Glomerular visceral epithelial cell (primary cell): ENCODE data around the gene TCAP.

Source experiments
- DNase-seq: peaks from one replicate; pipeline ENCODE4 v3.0.0-alpha.2; 2016; ENCODE audit errors: extremely low spot score

TCAP gene

DNA sequence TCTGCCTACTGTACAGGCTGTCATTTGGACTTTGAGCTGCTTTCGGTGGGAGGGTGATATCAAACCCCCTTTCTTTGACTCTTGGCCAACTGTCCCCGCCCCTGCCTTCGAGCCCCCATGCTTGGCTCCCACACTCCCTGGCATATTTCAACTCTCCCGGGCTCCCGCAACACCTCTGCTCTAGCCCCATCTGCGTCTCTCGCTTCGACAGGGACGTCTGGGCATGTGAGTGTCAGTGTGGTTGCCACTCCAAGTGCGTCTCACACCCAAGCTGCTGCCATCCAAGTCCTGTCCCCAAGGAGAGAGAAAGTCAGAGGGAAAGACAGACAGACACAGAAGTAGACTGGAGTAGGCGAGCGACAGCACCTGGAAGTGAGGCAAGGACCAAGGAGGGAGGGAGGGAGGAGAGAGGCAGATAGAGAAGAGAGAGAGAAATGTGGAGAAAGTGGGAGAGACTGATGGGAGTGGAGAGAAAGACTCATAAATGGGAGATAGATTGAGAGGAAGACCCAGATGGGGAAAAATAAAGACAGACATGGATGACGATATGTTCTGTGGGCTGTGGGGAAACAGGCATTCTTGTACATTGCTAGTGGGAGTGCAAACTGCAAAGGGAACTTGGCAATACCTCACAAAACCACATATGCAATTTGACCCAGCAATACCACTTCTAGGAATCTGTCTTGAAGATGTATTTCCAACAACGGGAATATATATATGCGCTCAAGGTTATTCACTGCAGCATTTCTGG is 16.4 kb upstream of the TCAP start:
- DNase-seq, result no peak

DNA sequence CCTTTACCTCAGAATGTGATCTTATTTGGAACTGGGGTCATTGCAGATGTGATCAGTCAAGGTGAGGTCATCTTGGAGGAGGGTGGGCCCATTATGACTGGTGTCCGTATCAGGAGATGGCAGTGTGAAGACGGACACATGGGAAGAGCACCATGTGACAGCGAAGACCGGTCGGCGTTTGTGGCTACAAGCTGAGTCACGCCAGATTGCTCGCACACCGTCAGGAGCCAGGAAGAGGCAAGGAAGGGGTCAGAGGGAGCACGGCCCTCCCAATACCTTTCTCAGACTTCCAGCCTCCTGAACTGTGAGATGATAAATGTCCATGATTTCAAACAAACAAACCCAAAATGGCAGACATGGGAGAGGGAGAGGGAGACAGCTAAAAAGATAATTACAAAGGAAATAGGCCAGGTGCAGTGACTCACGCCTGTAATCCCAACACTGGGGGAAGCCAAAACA is 15.0 kb upstream of the TCAP start:
- no peak for DNase-seq

DNA sequence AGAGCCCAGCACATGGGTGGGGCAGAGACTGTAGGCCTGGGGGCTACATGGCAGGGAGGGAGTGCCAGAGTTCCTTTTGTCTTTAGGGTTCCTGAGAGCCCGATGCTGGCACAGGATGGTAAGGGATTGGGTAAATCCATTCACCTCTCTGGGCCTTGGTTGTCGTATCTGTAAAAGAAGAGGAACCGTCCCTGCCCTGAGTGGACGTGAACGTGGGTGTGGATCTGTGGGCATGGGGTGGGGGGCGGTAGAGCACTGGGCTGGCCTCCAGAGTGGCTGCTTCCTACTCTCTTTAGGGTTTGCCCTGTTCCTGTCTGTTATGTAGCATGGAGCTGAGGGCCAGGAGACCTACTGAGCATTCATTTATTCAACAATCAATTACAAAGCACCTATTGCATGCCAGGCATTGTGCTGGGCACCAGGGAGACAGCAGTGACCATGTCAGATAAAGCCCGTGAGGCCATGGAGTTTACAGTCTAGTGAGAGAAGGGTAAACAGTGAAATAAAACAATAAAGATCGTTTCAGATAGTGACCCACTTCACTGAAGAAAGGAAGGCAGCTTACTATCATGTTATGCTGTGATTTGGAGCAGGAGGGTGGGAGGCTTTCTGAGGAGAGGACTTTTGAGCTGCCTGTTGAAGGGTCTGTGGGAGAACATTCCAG is 13.1 kb upstream of the TCAP start:
- DNase-seq, result no peak

DNA sequence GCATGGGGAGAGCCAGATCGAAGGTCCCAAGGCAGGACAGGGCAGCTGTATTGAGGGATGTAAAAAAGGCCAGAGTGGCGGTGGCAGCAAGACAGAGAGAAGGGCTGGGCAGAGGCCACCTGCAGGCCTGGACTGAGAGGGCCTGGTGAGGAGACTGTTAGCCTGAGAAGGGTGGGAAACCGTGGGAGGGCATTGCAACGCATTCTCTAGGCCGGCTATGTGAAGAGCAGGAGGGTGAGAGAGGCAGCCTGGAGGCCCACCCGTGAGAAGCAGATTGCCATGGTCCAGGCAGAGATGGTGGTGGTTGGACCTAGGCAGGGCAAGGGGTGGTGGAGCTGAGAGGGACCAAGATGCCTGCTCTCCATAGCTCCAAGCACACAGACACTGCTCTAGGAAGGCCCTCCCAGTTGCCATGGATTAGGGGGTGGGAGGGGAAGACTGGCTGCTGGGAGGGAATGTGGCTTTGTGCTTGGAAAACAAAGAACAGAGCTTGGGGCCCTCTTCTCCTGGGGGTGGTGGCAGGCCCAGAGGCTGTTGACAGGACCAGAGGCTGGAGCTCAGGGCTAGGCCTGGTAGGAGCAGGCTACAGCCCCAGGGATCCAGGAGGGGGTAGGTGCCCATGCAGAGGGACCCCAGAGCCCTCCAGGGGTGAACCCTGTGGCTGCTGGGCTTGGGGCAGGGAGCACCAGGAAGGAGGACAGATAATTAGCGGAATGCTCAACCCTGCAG is 12.4 kb upstream of the TCAP start:
- DNase-seq, result no peak

DNA sequence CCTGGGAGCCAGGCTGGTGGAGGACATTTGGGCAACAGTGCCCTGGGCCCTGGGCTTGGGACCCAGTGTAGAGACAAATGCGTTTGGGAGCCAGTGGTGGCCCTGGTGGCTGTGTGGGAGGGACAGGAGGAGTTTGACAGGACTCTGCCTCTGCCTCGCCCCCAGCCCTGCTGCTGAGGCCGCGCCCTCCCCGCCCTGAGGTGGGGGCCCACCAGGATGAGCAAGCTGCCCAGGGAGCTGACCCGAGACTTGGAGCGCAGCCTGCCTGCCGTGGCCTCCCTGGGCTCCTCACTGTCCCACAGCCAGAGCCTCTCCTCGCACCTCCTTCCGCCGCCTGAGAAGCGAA is 11.9 kb upstream of the TCAP start:
- DNase-seq, result no peak

DNA sequence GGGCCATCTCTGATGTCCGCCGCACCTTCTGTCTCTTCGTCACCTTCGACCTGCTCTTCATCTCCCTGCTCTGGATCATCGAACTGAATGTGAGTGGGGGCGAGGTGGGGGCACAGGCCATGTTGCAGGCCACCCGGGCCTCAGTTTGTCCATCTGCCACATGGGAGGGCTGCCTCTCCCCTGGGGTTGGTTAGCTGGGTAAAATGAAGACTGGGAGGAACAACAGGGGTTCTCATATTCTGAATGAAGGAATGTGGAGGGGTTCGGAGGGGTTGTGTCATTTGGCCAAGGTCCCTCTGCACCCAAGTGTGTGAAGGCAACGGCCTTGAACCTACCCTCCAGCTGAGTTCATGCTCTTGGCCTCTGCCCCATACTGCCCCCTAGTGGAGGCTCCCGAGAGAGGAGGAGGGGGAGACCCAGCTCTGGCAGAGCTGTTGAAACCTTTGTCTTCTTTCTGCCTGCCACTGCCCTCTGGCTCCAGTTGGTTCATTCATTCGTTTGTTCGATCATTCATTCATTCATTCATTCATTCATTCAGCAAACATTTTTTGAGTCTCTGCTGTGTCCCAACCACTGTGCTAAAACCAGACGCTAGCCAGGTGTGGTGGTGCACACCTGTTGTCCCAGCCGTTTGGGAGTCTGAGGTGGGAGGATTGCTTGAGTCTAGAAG is 11.4 kb upstream of the TCAP start:
- peak; percentile 52 for DNase-seq

DNA sequence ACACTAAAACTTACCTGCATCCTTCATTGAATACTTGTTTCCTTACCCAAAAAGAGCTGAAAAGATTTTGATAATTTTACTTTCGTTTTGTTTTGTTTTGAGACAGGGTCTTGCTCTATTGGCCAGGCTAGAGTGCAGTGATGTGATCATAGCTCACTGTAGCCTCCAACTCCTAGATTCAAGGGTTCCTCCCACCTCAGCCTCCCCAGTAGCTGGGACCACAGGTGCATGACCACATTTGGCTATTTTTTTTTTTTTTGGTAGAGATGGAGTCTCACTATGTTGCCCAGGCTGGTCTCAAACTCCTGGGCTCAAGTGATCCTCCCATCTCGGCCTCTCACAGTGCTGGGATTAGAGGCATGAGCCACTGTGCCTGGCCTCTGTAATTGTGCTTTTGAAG is 10.0 kb upstream of the TCAP start:
- DNase-seq, result no peak

DNA sequence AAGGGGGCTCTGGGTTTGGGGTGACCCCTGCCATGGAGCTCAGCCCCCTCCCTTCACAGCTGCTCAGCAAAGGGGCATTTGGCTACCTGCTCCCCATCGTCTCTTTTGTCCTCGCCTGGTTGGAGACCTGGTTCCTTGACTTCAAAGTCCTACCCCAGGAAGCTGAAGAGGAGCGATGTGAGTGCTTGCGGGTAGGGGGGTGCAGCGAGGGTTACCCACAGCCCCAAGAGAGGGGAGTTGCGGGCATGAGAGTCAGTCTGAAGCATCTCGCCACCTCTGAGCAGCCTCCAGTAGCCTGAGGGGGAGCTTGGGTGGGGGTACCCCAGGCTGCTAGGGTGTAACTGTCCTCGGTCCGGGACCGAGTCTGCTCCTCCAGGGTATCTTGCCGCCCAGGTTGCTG is 6.8 kb upstream of the TCAP start:
- no peak for DNase-seq

DNA sequence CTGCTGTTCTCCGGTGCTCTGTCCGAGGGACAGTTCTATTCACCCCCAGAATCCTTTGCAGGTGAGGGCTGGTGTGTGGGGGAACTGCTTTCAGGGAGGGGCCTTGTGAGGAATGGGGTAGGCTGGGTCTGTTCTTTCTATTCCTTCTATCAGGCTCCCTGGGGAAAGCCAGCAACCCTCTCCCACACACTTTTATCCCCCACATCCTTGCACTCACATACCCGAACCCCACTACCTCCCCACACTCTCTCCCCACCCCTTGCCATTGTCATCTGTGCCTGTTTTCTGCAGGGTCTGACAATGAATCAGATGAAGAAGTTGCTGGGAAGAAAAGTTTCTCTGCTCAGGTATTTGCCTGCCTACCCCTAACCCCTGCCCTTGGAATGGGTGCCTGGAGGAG is 6.4 kb upstream of the TCAP start:
- no peak for DNase-seq

DNA sequence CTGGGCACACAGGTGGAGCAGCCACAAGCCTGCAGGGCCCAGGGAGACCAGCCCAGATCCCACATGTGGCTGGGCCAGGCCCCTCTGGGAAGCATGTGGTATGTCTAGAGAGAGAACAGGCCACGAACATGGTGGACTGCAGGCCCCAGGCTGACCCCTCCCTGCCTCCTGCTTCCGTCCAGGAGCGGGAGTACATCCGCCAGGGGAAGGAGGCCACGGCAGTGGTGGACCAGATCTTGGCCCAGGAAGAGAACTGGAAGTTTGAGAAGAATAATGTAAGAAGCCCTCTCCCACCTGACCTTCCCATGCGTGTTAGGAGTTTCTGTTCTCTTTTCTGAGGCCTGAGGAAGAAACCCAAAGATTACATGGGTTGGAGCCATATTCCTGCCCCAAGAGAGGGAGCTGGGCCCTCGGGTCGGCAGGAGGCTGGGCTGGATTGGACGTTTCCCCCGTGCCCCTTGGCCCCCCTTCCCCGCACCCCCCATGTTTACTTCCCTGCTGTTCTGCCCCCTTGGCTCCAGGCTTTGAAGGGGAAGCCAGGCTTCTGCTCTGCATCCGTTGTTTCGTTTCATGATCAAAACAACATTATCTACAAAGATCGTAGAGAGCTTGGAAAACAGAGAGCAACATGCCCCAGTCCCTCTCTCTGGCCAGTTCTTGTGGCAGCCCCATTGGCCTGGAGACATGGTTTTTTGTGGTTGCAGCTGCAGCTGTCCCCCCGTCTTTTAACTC is 5.7 kb upstream of the TCAP start:
- DNase-seq, result no peak

DNA sequence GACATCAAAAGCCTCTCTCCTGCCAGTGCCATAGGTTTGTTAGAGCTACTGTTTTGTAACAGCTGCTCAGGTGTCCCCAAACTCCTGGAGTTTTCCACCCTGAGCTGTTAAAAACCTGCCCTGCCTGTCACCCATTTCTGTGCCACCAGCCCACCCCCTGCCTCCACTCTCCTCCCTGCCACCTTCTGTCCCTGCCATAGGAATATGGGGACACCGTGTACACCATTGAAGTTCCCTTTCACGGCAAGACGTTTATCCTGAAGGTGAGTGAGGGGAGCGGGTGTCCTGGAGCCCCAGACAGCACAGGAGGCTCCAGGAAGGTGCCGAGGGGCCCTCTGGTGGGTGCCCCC is 5.2 kb upstream of the TCAP start:
- no peak for DNase-seq

DNA sequence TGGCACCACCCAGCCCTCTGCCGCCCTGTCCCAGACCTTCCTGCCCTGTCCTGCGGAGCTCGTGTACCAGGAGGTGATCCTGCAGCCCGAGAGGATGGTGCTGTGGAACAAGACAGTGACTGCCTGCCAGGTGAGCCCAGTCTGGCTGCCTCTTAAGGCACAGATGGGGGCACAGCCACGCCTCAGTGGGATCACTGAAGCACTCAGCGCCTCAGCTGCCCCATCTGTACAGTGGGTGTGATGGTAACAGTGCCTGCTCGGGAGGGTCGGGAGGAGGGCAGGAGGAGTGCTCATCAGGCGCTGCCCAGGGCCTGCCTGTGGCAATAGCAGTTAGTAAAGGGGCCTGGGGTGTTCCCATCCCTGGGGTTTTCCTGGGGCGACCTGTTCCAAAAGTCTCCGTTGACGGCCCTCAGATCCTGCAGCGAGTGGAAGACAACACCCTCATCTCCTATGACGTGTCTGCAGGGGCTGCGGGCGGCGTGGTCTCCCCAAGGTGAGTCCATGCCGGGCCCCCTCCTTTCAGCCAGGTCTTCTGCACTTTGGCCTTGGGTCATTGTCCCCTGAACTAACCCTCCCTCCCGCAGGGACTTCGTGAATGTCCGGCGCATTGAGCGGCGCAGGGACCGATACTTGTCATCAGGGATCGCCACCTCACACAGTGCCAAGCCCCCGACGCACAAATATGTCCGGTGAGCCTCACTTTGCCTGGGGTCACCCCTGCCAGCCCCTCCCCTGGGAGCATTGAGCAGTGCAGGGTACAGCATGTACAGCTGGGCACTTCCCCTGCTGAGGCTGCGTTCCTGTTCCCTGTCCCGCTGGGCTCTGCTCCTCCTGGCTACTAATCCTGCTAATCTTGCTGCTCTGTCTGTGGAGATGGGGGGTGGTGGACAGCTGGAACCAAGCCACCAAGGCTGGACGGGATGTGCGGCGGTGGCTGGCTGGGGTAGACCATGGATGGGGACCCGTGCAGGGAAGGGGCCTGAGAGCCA is 4.5 kb upstream of the TCAP start:
- DNase-seq, result no peak

DNA sequence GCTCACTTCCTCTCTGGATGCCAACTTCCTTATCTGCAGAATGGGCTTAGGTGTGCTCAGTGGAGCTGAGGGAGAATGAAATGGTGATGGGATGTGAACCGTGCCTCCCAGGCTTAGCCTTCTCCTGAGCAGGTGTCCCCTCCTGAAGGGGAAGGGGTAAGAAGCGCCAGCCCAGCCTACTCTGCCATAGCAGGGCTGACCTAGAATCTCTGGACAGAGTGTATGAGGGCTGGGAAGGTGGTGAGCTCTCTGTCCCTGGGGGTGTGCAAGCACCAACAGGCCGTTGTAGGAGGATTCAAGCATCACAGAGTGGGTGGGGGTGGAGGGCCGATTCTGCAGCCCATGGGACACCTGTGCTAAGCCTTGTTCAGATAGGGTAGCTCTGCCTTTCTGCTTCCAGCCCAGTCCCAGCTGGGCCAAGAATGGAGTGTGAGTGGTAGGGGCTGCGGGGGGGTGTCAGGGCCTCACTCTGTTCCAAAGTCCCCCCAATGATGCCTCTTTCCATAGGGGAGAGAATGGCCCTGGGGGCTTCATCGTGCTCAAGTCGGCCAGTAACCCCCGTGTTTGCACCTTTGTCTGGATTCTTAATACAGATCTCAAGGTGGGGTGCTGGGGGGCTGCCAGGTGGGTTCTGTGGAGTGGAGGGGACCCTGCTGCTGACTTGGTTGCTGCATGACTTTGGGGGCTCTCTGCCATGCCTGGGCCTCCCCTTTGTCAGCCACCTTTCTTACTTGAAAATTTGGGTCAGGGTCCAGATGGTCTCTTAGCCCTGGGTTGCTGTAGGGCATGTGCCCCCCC is 3.2 kb upstream of the TCAP start:
- no peak for DNase-seq

DNA sequence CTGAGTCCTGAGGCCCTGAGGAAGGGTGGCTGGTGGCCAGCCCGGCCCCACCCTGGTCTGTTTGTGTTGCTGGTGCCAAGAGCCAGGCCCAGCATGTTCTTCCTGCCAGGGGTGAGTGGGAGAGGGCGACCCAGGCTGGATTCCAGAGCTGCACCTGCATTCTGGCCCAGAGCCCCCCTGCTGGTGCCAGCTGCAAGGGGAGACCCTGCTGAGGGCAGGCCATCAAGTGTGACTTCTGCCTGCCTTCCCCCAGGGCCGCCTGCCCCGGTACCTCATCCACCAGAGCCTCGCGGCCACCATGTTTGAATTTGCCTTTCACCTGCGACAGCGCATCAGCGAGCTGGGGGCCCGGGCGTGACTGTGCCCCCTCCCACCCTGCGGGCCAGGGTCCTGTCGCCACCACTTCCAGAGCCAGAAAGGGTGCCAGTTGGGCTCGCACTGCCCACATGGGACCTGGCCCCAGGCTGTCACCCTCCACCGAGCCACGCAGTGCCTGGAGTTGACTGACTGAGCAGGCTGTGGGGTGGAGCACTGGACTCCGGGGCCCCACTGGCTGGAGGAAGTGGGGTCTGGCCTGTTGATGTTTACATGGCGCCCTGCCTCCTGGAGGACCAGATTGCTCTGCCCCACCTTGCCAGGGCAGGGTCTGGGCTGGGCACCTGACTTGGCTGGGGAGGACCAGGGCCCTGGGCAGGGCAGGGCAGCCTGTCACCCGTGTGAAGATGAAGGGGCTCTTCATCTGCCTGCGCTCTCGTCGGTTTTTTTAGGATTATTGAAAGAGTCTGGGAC is 2.4 kb upstream of the TCAP start:
- DNase-seq, result no peak

DNA sequence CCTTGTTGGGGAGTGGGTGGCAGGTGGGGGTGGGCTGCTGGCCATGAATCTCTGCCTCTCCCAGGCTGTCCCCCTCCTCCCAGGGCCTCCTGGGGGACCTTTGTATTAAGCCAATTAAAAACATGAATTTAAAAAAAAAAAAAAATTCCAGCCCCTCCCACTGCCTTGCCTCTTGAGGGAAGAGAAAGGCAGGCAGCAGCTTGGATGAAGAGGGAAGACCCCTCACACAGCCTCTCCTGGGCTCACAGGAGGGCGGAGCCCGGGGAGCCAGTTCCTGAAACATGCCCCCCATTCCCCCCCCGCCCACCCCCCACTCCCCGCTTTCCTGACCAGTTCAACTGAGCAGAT is 1.8 kb upstream of the TCAP start:
- no peak for DNase-seq

DNA sequence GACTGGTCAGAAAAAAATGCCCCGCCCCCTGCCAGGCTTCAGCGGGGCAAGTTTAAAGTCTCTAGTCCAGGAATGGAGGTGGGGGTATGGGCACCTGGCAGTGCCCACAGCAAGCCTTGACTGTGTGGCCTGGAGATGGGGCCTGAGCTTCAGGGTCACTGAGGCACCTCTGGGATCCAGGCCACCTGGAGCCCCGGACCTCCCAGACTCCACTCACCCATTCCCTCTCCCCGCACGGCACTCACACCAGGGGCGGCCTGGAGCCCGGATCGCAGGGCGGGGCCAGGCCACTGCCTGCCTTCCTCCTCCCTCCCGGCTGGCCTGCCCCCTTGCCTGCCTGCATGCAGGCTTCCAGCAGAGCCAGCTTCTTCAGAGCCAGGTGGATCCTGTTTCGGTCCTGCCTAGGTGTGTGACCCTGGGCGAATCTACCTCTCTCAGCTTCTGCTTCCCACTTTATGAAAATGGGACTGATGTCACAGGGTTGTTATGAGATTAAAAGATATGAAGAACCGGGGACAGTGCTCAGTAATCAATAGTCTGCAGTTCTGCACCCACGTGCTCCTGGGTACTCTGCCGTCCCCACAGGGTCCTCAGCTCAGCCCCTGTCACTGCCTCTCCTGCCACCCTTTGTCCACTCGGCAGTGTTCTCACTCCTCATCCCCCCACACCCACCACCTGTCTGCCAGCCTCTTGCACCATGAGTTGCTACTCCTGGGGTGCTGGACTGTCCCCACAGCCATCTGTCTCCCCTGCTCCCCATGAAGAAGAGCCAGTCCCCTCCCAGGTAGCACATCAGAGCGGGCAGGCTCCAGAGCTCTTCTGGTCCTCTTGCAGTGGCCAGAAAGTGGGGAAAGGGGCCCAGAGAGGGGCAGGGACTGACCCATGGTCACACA is 1.2 kb upstream of the TCAP start:
- no peak for DNase-seq

DNA sequence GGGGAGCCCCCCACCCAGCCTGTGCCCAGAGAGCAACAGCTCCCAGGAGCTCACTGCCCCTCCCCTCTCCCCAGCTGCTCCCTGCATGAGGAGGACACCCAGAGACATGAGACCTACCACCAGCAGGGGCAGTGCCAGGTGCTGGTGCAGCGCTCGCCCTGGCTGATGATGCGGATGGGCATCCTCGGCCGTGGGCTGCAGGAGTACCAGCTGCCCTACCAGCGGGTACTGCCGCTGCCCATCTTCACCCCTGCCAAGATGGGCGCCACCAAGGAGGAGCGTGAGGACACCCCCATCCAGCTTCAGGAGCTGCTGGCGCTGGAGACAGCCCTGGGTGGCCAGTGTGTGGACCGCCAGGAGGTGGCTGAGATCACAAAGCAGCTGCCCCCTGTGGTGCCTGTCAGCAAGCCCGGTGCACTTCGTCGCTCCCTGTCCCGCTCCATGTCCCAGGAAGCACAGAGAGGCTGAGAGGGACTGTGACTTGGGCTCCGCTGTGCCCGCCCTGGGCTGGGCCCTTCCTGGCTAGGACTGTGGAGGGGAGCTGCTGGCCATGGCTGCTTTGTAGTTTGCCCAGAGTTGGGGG is 584 bp downstream of the TCAP start:
- DNase-seq, result no peak

DNA sequence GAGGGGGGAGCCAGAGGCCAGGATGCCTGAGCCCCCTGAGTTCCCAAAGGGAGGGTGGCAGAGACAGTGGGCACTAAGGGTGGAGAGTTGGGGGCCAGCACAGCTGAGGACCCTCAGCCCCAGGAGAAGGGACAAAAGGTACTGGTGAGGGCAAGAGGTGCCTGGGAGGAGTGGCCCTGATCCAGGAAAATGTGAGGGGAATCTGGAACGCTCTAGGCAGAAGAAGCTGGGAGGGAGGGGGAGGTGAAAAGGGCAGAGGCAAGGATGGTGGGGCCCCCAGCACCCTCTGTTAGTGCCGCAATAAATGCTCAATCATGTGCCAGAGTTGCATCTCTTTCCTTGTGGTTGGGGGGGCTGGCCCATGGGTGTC is 1.1 kb downstream of the TCAP start:
- DNase-seq, result no peak
